BLaER1 treated with 17β-estradiol and CSF1 and Interleukin-3, amounts not matched to agents 10 nM and 100 nM (cell line): ENCODE results near the gene CUX1.

Experiments
- H3K27ac ChIP-seq, 11 experiments: shearing (Covaris generic); formaldehyde crosslinking; 2 replicates each; pipeline ENCODE4 v1.8.1; 2022
- H3K27me3 ChIP-seq, 11 experiments: shearing (Covaris generic); formaldehyde crosslinking; 2 replicates each; pipeline ENCODE4 v1.8.1; 2022
- H3K36me3 ChIP-seq, 11 experiments: shearing (Covaris generic); formaldehyde crosslinking; 2 replicates each; pipeline ENCODE4 v1.8.1; 2022
- H3K4me1 ChIP-seq, 10 experiments: shearing (Covaris generic); formaldehyde crosslinking; 2 replicates each; pipeline ENCODE4 v1.8.1; 2022
- H3K4me2 ChIP-seq, 11 experiments: shearing (Covaris generic); formaldehyde crosslinking; 2 replicates each; pipeline ENCODE4 v1.8.1; 2022
- H3K4me3 ChIP-seq, 10 experiments: shearing (Covaris generic); formaldehyde crosslinking; 2 replicates each; pipeline ENCODE4 v1.8.1; 2022
- H3K9ac ChIP-seq, 11 experiments: shearing (Covaris generic); formaldehyde crosslinking; 2 replicates each; pipeline ENCODE4 v1.8.1; 2022
- H3K9me3 ChIP-seq, 11 experiments: shearing (Covaris generic); formaldehyde crosslinking; replicated peaks in 1 of 11; 2 replicates each; pipeline ENCODE4 v1.8.1; 2022
- H4K20me1 ChIP-seq, 11 experiments: shearing (Covaris generic); formaldehyde crosslinking; 2 replicates each; pipeline ENCODE4 v1.8.1; 2022
- Cebpa-rat ChIP-seq, 11 experiments: shearing (Covaris generic); IDR thresholded peaks; 2 replicates each; pipeline ENCODE4 v1.8.1; 2022

The CUX1 gene

GRCh38 chr7:101973130-101973529 lies 155.7 kb downstream of the CUX1 start:
- H3K27me3 ChIP-seq = no peaks in the 10 kb centered on the region
- H3K9ac ChIP-seq = peak overlapping the region in 8 of 11 experiments; percentile 9 to 59 (median 41); a peak in 11 of 22 replicates
- peak overlapping the region in 8 of 11 experiments; percentile 6 to 64 (median 55); a peak in 15 of 22 replicates for H3K27ac ChIP-seq
- H3K9me3 ChIP-seq = peaks cover 0 to 5% (median 0%) of the 10 kb centered on the region in 11 experiments; a peak in 1 of 22 replicates
- peaks cover 0 to 98% (median 71%) of the 10 kb centered on the region in 11 experiments; a peak in 17 of 22 replicates for H4K20me1 ChIP-seq
- TF ChIP-seq Cebpa-rat (IDR thresholded peaks at IDR 0.05) = no peak
- peaks cover 71 to 100% (median 92%) of the 10 kb centered on the region in 10 experiments for H3K4me1 ChIP-seq
- no peak overlapping the region for H3K4me3 ChIP-seq
- peak overlapping the region; percentile 58 to 83 (median 70) for H3K4me2 ChIP-seq
- H3K36me3 ChIP-seq = peaks cover 0 to 16% (median 5%) of the 10 kb centered on the region in 11 experiments; a peak in 11 of 22 replicates

GRCh38 chr7:101974393-101974792 lies 157.0 kb downstream of the CUX1 start:
- peak overlapping the region; percentile 58 to 83 (median 70) for H3K4me2 ChIP-seq
- H3K4me1 ChIP-seq = peaks cover 59 to 100% (median 92%) of the 10 kb centered on the region in 10 experiments
- no peak overlapping the region for H3K4me3 ChIP-seq
- H3K9me3 ChIP-seq = peaks cover 0 to 5% (median 0%) of the 10 kb centered on the region in 11 experiments; a peak in 1 of 22 replicates
- no peaks in the 10 kb centered on the region for H3K27me3 ChIP-seq
- H3K27ac ChIP-seq = peak overlapping the region in 6 of 11 experiments; percentile 10 to 55 (median 36); a peak in 10 of 22 replicates
- H3K36me3 ChIP-seq = peaks cover 0 to 26% (median 9%) of the 10 kb centered on the region in 11 experiments; a peak in 13 of 22 replicates
- no peak for TF ChIP-seq Cebpa-rat (IDR thresholded peaks at IDR 0.05)
- peak overlapping the region in 4 of 11 experiments; percentile 37 to 50 (median 42); a peak in 6 of 22 replicates for H3K9ac ChIP-seq
- peaks cover 0 to 98% (median 71%) of the 10 kb centered on the region in 11 experiments; a peak in 19 of 22 replicates for H4K20me1 ChIP-seq

GRCh38 chr7:101975046-101975445 lies 157.6 kb downstream of the CUX1 start:
- Histone ChIP-seq H3K36me3 (peaks cover 0 to 26% (median 9%) of the 10 kb centered on the region in 11 experiments; a peak in 14 of 22 replicates), H3K27ac (peak overlapping the region in 6 of 11 experiments; percentile 10 to 55 (median 36); a peak in 7 of 22 replicates), H3K4me3 (no peak overlapping the region), H3K4me2 (peak overlapping the region; percentile 58 to 83 (median 70)), H4K20me1 (peaks cover 0 to 98% (median 72%) of the 10 kb centered on the region in 11 experiments; a peak in 20 of 22 replicates), H3K4me1 (peaks cover 54 to 100% (median 92%) of the 10 kb centered on the region in 10 experiments), H3K9me3 (peaks cover 0 to 5% (median 0%) of the 10 kb centered on the region in 11 experiments; a peak in 1 of 22 replicates), H3K27me3 (no peaks in the 10 kb centered on the region), H3K9ac (peak overlapping the region in 2 of 11 experiments; percentile 37 to 50; a peak in 3 of 22 replicates)
- TF ChIP-seq Cebpa-rat (IDR thresholded peaks at IDR 0.05) = no peak

- Histone ChIP-seq H3K4me1 (peaks cover 57 to 100% (median 94%) of the 10 kb centered on the region in 10 experiments), H3K4me2 (peak overlapping the region in 5 of 11 experiments; percentile 70 to 83 (median 78); a peak in 6 of 22 replicates), H3K9me3 (peaks cover 0 to 2% (median 0%) of the 10 kb centered on the region in 11 experiments; a peak in 1 of 22 replicates), H3K36me3 (peaks cover 0 to 23% (median 9%) of the 10 kb centered on the region in 11 experiments; a peak in 14 of 22 replicates), H3K9ac (no peak overlapping the region), H3K4me3 (no peak overlapping the region), H4K20me1 (peaks cover 0 to 98% (median 74%) of the 10 kb centered on the region in 11 experiments; a peak in 20 of 22 replicates), H3K27me3 (no peaks in the 10 kb centered on the region), H3K27ac (no peak overlapping the region)
- TF ChIP-seq Cebpa-rat (IDR thresholded peaks at IDR 0.05) = no peak
These were observed 159.0 kb downstream of the CUX1 start for GRCh38 chr7:101976411-101976810.

GRCh38 chr7:101977249-101977648 lies 159.8 kb downstream of the CUX1 start:
- TF ChIP-seq Cebpa-rat (IDR thresholded peaks at IDR 0.05) = no peak
- Histone ChIP-seq H4K20me1 (peaks cover 0 to 98% (median 81%) of the 10 kb centered on the region in 11 experiments; a peak in 20 of 22 replicates), H3K27me3 (no peaks in the 10 kb centered on the region), H3K9ac (no peak overlapping the region), H3K36me3 (peaks cover 0 to 23% (median 9%) of the 10 kb centered on the region in 11 experiments; a peak in 13 of 22 replicates), H3K4me1 (peaks cover 65 to 100% (median 96%) of the 10 kb centered on the region in 10 experiments), H3K9me3 (no peaks in the 10 kb centered on the region), H3K27ac (0 out of 22 replicates have a peak overlapping the region, but pooled peaks of 1 of the 11 experiments have one; percentile 2), H3K4me3 (no peak overlapping the region), H3K4me2 (peak overlapping the region in 6 of 11 experiments; percentile 0 to 70 (median 66); a peak in 10 of 22 replicates)

- H3K27ac ChIP-seq = 0 out of 22 replicates have a peak overlapping the region, but pooled peaks of 2 of the 11 experiments have one; percentile 2 to 5
- H4K20me1 ChIP-seq = peaks cover 0 to 96% (median 71%) of the 10 kb centered on the region in 11 experiments; a peak in 20 of 22 replicates
- H3K27me3 ChIP-seq = no peaks in the 10 kb centered on the region
- TF ChIP-seq Cebpa-rat (IDR thresholded peaks at IDR 0.05) = no peak
- H3K9me3 ChIP-seq = peaks cover 0 to 4% (median 0%) of the 10 kb centered on the region in 11 experiments; a peak in 1 of 22 replicates
- peaks cover 0 to 27% (median 15%) of the 10 kb centered on the region in 11 experiments; a peak in 12 of 22 replicates for H3K36me3 ChIP-seq
- no peak overlapping the region for H3K4me3 ChIP-seq
- peaks cover 53 to 97% (median 92%) of the 10 kb centered on the region in 10 experiments for H3K4me1 ChIP-seq
- H3K9ac ChIP-seq = no peak overlapping the region
- H3K4me2 ChIP-seq = peak overlapping the region in 8 of 11 experiments; percentile 11 to 70 (median 52); a peak in 13 of 22 replicates
These were observed 161.3 kb downstream of the CUX1 start for GRCh38 chr7:101978683-101979082.

- Histone ChIP-seq H3K9ac (no peak overlapping the region), H4K20me1 (peaks cover 20 to 94% (median 82%) of the 10 kb centered on the region in 11 experiments; a peak in 21 of 22 replicates), H3K27me3 (no peaks in the 10 kb centered on the region), H3K9me3 (peaks cover 0 to 4% (median 0%) of the 10 kb centered on the region in 11 experiments; a peak in 1 of 22 replicates), H3K4me3 (no peak overlapping the region), H3K4me1 (peaks cover 65 to 96% (median 93%) of the 10 kb centered on the region in 10 experiments), H3K36me3 (peaks cover 0 to 23% (median 15%) of the 10 kb centered on the region in 11 experiments; a peak in 13 of 22 replicates), H3K27ac (no peak overlapping the region), H3K4me2 (peak overlapping the region in 7 of 11 experiments; percentile 2 to 45 (median 29); a peak in 10 of 22 replicates)
- no peak for TF ChIP-seq Cebpa-rat (IDR thresholded peaks at IDR 0.05)
These were observed 165.9 kb downstream of the CUX1 start for GRCh38 chr7:101983147-101983811.

GRCh38 chr7:101984133-101984879 lies 166.9 kb downstream of the CUX1 start:
- peaks cover 0 to 19% (median 12%) of the 10 kb centered on the region in 11 experiments; a peak in 10 of 22 replicates for H3K36me3 ChIP-seq
- H3K9ac ChIP-seq = peak overlapping the region in 2 of 11 experiments; percentile 41 to 44; a peak in 1 of 22 replicates
- TF ChIP-seq Cebpa-rat (IDR thresholded peaks at IDR 0.05) = no peak
- H3K4me1 ChIP-seq = peaks cover 75 to 96% (median 93%) of the 10 kb centered on the region in 10 experiments
- H3K9me3 ChIP-seq = peaks cover 0 to 4% (median 0%) of the 10 kb centered on the region in 11 experiments; a peak in 1 of 22 replicates
- H3K4me3 ChIP-seq = no peak overlapping the region
- peak overlapping the region in 9 of 11 experiments; percentile 68 to 94 (median 85); a peak in 16 of 22 replicates for H3K4me2 ChIP-seq
- H3K27ac ChIP-seq = 0 out of 22 replicates have a peak overlapping the region, but pooled peaks of 1 of the 11 experiments have one; percentile 4
- H4K20me1 ChIP-seq = peaks cover 20 to 94% (median 82%) of the 10 kb centered on the region in 11 experiments; a peak in 21 of 22 replicates
- H3K27me3 ChIP-seq = no peaks in the 10 kb centered on the region
